D721Med (cell line): ENCODE results near the gene TMCC2.
"Not testable (repeated sequence)": the region's sequence is repeated elsewhere in the genome, so short reads cannot be mapped to it uniquely, and the experiment has no call there.

ENCODE experiments used
- DNase-seq: peaks from one replicate; pipeline ENCODE4 v3.0.0; 2011; ENCODE audit warnings: low spot score; ENCODE audit not compliant: insufficient read length
- FAIRE-seq: peaks from 2 replicates; lab custom pipeline; 2011; peaks lifted over from hg19 to GRCh38; lab: Jason Lieb, UNC
- TF ChIP-seq, protein P1 (sequence below): IDR thresholded peaks from 2 replicates; pipeline ENCODE4 v1.5.1; 2012; ENCODE audit warnings: mild to moderate bottlenecking, control low read depth; ENCODE audit not compliant: insufficient read depth; ENCODE audit errors: missing control alignments

TMCC2 gene

GRCh38 chr1:205272536-205272935 is 44.8 kb downstream of the TMCC2 start:
- no peak for FAIRE-seq

GRCh38 chr1:205273551-205273982 is 45.8 kb downstream of the TMCC2 start:
- DNase-seq (peak; percentile 97), FAIRE-seq (peak; percentile 48)
- TF ChIP-seq, protein P1, sequence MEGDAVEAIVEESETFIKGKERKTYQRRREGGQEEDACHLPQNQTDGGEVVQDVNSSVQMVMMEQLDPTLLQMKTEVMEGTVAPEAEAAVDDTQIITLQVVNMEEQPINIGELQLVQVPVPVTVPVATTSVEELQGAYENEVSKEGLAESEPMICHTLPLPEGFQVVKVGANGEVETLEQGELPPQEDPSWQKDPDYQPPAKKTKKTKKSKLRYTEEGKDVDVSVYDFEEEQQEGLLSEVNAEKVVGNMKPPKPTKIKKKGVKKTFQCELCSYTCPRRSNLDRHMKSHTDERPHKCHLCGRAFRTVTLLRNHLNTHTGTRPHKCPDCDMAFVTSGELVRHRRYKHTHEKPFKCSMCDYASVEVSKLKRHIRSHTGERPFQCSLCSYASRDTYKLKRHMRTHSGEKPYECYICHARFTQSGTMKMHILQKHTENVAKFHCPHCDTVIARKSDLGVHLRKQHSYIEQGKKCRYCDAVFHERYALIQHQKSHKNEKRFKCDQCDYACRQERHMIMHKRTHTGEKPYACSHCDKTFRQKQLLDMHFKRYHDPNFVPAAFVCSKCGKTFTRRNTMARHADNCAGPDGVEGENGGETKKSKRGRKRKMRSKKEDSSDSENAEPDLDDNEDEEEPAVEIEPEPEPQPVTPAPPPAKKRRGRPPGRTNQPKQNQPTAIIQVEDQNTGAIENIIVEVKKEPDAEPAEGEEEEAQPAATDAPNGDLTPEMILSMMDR = peak; percentile 99

More at GRCh38 chr1:205272536-205272935, 44.8 kb downstream of the TMCC2 start:
- DNase-seq = no peak
- TF ChIP-seq, protein P1 = no peak

DNA sequence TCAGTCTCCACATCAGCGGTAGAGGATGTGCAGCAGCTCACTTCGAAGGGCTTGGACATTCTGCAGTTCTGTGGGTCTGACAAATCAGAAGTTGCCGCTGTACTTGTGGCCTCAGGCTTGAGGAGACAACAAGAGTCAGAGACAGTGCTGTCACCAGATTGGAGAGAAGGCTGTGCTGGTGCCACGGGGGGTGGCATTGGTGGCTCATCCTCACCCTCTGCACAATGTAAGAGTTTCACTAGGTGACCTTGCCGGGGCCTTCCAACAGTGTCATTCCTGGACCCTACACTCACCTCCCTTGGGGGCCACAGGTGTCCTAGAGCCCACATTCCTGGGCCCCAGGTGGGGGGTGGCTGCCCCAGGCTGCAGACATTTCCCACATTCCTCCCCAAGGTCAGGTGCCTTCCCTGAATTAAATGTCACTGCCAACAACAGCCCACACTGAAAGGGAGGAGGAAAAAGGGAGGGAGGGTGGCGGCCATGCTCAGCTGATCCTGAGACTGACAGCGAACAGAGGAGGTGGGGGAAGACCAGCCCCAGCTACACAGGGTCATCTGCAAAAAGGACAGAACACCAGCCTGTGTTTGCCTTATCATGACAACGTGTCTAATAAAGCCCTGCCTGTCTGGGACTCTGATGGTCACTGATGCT is 46.4 kb downstream of the TMCC2 start:
- FAIRE-seq (no peak), DNase-seq (no peak)
- TF ChIP-seq, protein P1 = no peak

GRCh38 chr1:205275133-205275532 is 47.4 kb downstream of the TMCC2 start:
- FAIRE-seq (no peak), DNase-seq (no peak)
- TF ChIP-seq, protein P1 = no peak

GRCh38 chr1:205275916-205276688 is 48.4 kb downstream of the TMCC2 start:
- FAIRE-seq (no peak), DNase-seq (no peak)
- TF ChIP-seq, protein P1 = no peak

DNA sequence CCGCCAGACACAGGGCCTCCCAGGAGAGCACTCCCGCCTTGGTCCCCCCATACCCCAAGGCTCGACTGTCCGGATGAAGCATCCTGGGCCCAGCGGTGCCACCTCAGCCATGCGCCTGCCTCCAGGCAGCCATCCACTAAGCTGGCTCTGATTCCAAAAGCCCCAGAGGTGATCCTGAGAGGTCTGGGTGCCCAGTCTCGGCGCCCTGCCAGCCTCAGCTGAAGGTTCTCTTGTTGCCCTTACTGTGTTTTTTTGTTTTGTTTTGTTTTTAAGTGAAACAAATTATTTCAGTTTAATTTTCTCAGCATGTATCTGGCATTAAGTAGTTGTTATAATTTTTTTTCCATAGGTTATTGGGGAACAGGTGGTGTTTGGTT is 48.9 kb downstream of the TMCC2 start:
- FAIRE-seq (no peak), DNase-seq (no peak)
- TF ChIP-seq, protein P1 = no peak

DNA sequence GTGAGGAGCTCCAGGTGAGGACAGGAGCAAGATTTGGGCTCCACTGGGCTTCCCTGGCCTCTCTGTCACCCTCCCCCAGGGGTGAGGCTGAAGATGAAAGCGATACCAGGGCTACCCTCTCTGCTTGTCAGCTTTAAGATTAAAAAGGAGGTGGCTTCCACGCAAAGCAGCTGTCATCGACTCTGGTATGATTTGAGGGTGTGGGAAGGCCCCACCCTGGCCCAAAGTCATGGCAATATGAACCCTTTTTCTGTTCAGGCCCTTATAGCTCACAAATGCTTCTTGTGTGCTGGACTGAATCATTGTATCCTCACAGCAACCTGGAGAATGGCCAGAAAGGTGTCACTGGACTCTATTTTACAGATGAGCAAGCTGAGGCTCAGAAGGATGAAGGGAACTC is 52.2 kb downstream of the TMCC2 start:
- DNase-seq = no peak
- FAIRE-seq = no peak
- TF ChIP-seq, protein P1 = no peak

DNA sequence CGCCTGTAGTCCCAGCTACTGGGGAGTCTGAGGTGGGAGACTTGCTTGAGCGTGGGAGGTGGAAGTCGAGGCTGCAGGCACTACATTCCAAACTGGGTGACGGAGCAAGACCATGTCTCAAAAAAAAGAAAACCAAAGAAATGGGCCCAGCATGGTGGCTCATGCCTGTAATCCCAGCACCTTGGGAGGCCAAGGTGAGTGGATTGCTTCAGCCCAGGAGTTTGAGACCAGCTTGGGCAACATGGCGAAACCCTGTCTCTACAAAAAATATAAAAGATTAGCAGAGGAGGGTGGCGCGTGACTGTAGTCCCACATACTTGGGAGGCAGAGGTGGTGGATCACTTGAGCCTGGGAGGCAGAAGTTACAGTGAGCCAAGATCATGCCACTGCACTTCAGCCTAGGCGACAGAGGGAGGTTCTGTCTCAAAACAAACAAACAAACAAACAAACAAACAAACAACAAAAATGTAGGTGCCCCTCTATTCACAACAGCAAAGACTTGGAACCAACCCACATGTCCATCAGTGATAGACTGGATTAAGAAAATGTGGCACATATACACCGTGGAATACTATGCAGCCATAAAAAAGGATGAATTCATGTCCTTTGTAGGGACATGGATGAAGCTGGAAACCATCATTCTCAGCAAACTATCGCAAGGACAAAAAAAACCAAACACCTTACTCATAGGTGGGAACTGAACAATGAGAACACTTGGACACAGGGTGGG is 53.1 kb downstream of the TMCC2 start:
- not testable (repeated sequence) for DNase-seq

More for the DNA sequence above, 53.1 kb downstream of the TMCC2 start:
- not testable (repeated sequence) for FAIRE-seq
